ENCODE results near the gene LARP1B. TPM values are rescaled to one million over a fixed set of nuclear protein-coding genes. Genes with fewer than 3 reads are reported as not detected.
"Not testable (repeated sequence)": the region's sequence is repeated elsewhere in the genome, so short reads cannot be mapped to it uniquely, and the experiment has no call there.

Gene LARP1B
- total and polyA plus RNA-seq, 2 of the 8 experiments (the other 6 are each of a cell fraction or from before 2014, with no cell fraction given) = 10.6 to 47.0 TPM

- 100% methylated on average over 3 of the region's 3 CpGs; no CpG with 5 or more reads in 1 of the 2 experiments for WGBS, 2 experiments (ENCODE audit: extremely low coverage in 1 of 2, insufficient coverage in 1 of 2, insufficient read length in 1 of 2, insufficient replicate concordance in 2 of 2, low coverage in 1 of 2, low lambda C conversion rate in 2 of 2, missing lambda C conversion rate in 1 of 2)
- H2BK120ac ChIP-seq (replicated peaks; ENCODE audit: low read depth, low read length); H2BK5ac ChIP-seq (ENCODE audit: low read depth, low read length); H4K5ac ChIP-seq (ENCODE audit: insufficient read length, low read depth, low read length); H3K27me3 ChIP-seq (replicated peaks in 1 of 4; ENCODE audit: control insufficient read depth in 3 of 4, extremely low read depth in 1 of 4, insufficient read depth in 3 of 4, low read length in 3 of 4); H3K4me2 ChIP-seq (ENCODE audit: insufficient read depth in 1 of 2, low read depth in 2 of 2, low read length in 2 of 2); H2AK5ac ChIP-seq (ENCODE audit: low read depth, low read length); H3K23me2 ChIP-seq (ENCODE audit: low read depth, low read length); H3K4me1 ChIP-seq (replicated peaks in 1 of 4; ENCODE audit: control insufficient read depth in 3 of 4, insufficient read depth in 4 of 4, low read length in 3 of 4); H3K18ac ChIP-seq (ENCODE audit: extremely low read depth, low read length); H3K56ac ChIP-seq (replicated peaks; ENCODE audit: insufficient read length, low read depth, low read length); H3K4ac ChIP-seq (replicated peaks; ENCODE audit: insufficient read length, low read depth, low read length); H3K4me3 ChIP-seq (ENCODE audit: extremely low read depth in 1 of 4, insufficient read depth in 2 of 4, low read depth in 3 of 4, low read length in 4 of 4); H3K27ac ChIP-seq (ENCODE audit: low read depth, low read length); FAIRE-seq; H3K79me1 ChIP-seq (ENCODE audit: low read depth, low read length); H3K9ac ChIP-seq (replicated peaks in 1 of 4; ENCODE audit: extremely low read depth in 1 of 4, low read depth in 3 of 4, low read length in 3 of 4); POLR2A ChIA-PET (ENCODE audit: partially characterized antibody); H4K91ac ChIP-seq (replicated peaks; ENCODE audit: insufficient read length, low read length); H3K23ac ChIP-seq (ENCODE audit: insufficient read length); H3K9me3 ChIP-seq (ENCODE audit: insufficient read depth in 2 of 2, low read depth in 1 of 2, low read length in 1 of 2); H2BK12ac ChIP-seq (ENCODE audit: low read depth, low read length); H2AFZ ChIP-seq (ENCODE audit: low read length); H2BK20ac ChIP-seq (ENCODE audit: low read length); H3K79me2 ChIP-seq (ENCODE audit: control insufficient read depth in 1 of 2, insufficient read depth in 2 of 2, low read length in 2 of 2); H4K20me1 ChIP-seq (replicated peaks in 1 of 2; ENCODE audit: control insufficient read depth in 1 of 2, insufficient read depth in 2 of 2, low read length in 2 of 2); H4K8ac ChIP-seq (ENCODE audit: extremely low read depth, insufficient read depth, low read length); H2BK15ac ChIP-seq (ENCODE audit: low read length); H3K14ac ChIP-seq (ENCODE audit: insufficient read length); DNase-seq (ENCODE audit: low read depth in 1 of 2, low spot score in 2 of 2): not testable (repeated sequence)
- CTCF ChIA-PET (ENCODE audit: partially characterized antibody) = interaction anchor here (1.6 kb wide), 1 partner anchor 86 kb away, joined by 4 read pairs; no protein-coding TSS in a partner anchor
- peaks cover 0 to 13% (median 0%) of the 10 kb centered on the region in 4 experiments; a peak in 1 of 8 replicates for H3K36me3 ChIP-seq (ENCODE audit: control insufficient read depth in 2 of 4, insufficient read depth in 4 of 4, low read length in 3 of 4)
Observed at GRCh38 chr4:128156472-128156871, 95.4 kb downstream of the LARP1B start.

Data from H1 (cell line).